Uterus (tissue), 2 donors: ENCODE measurements around the gene CXCL12.

ENCODE experiments used
- POLR2A ChIP-seq, 2 donors: fragments of 450-650 bp; IDR thresholded peaks; one replicate each; pipeline ENCODE4 v1.6.1; 2016; ENCODE audit warnings: antibody characterized with exemption in 2 of 2, mild to moderate bottlenecking in 1 of 2, moderate library complexity in 1 of 2
- TF ChIP-seq, protein P1 (sequence below), 4 experiments: fragments of 200-600 bp in 2 of 4; fragments of 450-650 bp in 2 of 4; sonication (generic) in 2 of 4; IDR thresholded peaks; one replicate each; pipeline ENCODE4 v1.5.1; 2016 to 2019; ENCODE audit warnings: antibody characterized with exemption in 4 of 4, mild to moderate bottlenecking in 2 of 4, moderate library complexity in 1 of 4

DNA sequence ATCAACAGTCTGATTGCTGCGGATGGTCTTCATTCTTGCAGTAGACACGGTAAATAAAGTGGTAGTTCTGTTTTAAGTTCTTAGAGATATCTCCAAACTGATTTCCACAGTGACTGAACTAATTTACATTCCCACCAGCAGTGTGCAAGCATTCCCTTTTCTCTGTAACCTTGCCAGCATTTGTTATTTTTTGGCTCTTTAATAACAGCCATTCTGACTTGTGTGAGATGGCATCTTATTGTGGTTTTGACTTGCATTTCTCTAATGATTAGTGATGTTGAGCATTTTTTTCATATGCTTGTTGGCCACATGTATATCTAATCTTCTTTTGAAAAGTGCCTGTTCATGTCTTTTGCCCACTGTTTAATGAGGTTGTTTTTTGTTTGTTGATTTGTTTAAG is 30.2 kb upstream of the CXCL12 start:
- TF ChIP-seq, protein P1, sequence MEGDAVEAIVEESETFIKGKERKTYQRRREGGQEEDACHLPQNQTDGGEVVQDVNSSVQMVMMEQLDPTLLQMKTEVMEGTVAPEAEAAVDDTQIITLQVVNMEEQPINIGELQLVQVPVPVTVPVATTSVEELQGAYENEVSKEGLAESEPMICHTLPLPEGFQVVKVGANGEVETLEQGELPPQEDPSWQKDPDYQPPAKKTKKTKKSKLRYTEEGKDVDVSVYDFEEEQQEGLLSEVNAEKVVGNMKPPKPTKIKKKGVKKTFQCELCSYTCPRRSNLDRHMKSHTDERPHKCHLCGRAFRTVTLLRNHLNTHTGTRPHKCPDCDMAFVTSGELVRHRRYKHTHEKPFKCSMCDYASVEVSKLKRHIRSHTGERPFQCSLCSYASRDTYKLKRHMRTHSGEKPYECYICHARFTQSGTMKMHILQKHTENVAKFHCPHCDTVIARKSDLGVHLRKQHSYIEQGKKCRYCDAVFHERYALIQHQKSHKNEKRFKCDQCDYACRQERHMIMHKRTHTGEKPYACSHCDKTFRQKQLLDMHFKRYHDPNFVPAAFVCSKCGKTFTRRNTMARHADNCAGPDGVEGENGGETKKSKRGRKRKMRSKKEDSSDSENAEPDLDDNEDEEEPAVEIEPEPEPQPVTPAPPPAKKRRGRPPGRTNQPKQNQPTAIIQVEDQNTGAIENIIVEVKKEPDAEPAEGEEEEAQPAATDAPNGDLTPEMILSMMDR (IDR thresholded peaks at IDR 0.05), result no peak
- no peak for TF ChIP-seq POLR2A (IDR thresholded peaks at IDR 0.05)
